GM21825 (cell line): ENCODE measurements around the gene TCEAL8.

Experiments used
- ATAC-seq: cut with Tn5 transposase; IDR thresholded peaks from one replicate; pipeline ENCODE4 v1.9.1; 2021; ENCODE audit warnings: mild to moderate bottlenecking, moderate library complexity; ENCODE audit not compliant: unreplicated experiment

The TCEAL8 gene

GRCh38 chrX:103215425-103215991, 39.4 kb downstream of the TCEAL8 start:
- ATAC-seq, result peak; percentile 12

- peak; percentile 96 for ATAC-seq
These were observed 40.0 kb downstream of the TCEAL8 start, which contains the start of gene BEX4 for GRCh38 chrX:103214870-103215424. Gene BEX4, plus strand, starts transcription at chrX:103215108. Its CDS starts 1,046 bp downstream, at chrX:103216154.

- no peak for ATAC-seq
These were observed 42.1 kb downstream of the TCEAL8 start for GRCh38 chrX:103212749-103213457.

- no peak for ATAC-seq
These were observed 43.8 kb downstream of the TCEAL8 start for GRCh38 chrX:103211012-103211715.

DNA sequence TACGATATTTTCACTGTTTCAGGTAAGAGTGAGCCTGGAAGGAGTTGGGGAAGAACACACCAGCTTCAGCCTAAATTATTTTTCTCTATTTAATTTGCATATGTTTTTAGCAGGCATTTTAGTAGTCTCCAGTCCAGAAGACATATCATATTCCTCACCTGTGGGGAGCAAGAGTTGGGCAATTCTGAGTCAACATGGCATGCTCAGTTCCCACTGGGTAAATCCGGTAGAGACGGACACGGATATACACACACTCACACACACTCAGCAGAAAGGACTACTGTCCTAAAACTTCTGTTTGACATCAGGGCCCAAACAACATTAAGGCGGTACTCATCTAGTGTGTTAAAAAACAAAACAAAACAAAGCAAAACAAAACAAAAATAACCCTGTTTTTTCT, 44.9 kb downstream of the TCEAL8 start:
- ATAC-seq, result no peak
